GM19452 (cell line): ENCODE measurements around the gene KIF1C.
"Not testable (repeated sequence)": the region's sequence is repeated elsewhere in the genome, so short reads cannot be mapped to it uniquely, and the experiment has no call there.

ENCODE experiments used
- ATAC-seq: cut with Tn5 transposase; IDR thresholded peaks from one replicate; pipeline ENCODE4 v1.9.1; 2021; ENCODE audit not compliant: unreplicated experiment

The KIF1C gene

DNA sequence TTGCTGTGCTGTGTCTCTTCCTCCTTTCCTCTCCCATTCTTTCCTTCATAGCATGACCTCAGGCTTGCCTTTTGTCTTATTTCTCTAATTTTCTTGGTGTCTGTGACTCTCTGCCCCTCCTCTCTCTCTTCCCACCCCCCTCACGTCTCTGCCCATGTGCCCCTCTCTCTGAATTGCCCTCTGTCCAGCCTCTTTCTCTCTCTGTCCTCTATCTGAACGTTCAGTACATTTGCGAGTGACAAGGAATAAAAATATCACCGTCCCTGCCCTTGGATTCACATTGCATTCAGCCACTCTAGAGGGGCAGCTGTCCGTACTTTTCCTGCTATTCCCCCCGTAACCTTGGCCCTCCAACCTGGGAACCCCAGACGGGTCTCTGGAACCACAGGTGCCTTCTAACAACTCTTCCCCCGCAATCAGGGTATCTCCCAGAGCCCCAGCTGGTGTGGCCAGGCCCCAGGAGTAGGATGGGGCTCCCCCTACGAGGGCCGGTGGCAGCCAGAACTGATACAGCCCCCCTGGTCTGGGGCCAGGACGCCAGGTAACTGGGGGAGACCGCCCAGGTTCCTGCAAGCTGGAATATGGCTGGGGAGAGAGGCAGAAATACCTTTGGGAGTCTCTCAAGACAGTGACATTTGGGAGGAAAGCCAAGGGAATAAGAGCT lies 1.8 kb downstream of the KIF1C start:
- no peak for ATAC-seq

DNA sequence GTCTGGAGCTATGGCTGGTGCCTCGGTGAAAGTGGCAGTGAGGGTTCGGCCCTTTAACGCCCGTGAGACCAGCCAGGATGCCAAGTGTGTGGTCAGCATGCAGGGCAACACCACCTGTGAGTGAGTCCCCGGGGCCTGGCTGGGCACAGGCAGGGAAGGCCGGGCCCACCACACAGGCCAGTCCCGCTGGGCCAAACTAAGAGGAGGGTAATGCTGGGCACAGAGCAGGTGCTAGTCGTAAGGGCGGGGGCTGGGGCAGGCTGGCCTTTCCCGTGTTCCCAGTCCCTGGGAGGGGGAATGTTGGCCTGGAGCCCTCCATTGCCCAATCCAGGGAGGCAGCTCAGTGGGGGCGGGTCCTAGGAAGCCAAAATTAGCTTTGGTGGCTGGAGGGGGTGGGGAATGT lies 2.5 kb downstream of the KIF1C start:
- ATAC-seq: no peak

DNA sequence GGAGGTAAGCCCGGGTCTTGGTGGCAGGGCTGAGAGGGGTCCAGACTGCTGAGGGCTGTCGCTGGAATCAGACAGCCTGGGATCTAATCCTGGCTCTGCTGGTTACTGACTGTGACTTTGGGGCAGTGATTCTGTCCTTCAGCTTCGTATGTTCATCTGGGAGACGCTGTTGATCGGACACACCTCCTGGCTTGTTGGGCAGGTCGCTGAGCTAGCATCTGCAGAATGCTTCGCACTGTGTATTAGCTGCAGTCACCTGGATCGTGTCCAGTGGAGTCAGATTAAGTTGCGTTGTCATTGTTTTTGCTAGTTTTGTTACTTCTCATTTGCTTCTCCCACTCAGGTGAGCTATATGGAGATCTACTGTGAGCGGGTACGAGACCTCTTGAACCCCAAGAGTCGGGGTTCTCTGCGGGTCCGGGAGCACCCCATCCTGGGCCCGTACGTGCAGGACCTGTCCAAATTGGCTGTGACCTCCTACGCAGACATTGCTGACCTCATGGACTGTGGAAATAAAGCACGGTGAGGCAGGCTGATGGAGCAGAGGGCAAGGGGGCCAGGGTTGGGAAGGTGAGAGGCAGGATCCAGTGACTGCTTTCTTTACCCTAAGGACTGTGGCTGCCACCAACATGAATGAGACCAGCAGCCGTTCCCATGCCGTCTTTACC lies 4.5 kb downstream of the KIF1C start:
- no peak for ATAC-seq

DNA sequence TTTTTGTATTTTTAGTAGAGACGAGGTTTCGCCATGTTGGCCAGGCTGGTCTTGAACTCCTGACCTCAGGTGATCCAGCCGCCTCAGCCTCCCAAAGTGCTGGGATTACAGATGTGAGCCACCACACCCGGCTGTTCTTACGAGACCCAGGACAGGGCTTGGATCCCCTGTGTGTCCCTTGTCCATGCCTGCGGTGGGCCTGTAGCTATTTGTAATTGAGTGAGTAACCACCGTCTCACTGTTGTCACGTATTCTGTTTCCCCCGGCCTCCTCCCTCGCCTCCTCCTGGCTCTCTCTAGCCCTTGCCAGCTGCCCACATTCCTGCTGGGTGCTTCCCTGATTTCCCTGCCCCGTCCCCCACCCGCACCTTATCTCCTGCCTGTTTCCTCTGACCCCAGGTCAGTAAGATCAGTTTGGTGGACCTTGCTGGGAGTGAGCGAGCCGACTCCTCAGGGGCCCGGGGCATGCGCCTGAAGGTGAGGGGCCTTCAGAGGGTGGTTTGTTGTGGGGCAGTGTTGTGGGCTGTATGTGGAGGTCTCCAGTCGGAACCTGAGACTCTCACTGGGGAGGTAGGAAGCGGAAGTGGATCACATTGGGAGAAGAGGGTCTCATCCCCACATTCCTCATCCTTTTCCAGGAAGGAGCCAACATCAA lies 5.6 kb downstream of the KIF1C start:
- no peak for ATAC-seq

DNA sequence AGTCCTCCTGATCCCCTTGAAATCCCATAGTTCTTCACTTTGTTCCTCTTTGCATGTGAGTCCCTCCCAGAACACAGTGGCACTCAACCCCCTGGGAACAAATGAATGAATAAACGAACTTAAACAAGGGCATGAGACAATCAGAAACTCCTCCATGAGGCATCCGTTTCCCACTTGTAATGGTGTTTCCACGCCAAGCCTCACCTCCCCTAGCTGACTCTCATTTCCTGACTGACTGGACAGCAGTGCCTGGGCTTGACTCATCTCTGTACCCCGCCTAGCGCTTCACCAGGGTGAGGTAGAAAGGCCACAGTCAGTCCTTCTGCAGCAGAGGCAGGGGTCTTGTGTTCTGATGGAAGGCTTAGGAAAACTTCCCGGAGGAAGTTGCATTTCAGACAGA lies 14.2 kb downstream of the KIF1C start:
- ATAC-seq: peak; percentile 51

DNA sequence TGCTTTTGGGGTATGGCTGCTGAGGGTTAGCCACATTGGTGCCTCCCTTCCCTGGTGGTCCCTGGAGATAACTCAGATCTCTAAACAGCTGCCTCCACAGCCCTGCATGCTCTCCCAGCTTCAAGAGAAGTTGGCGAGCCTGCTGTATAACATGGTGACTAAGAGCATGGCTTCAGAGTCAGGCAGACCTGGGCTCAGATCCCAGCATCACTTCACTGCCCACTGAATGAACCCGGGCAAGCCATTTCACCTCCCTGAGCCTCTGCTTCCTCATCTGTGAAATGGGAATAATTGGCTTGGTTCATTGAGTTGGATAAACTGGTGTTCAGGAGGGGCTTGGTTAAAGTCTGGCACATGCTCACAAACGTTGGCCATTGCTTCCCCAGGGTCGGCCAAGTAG lies 16.6 kb downstream of the KIF1C start:
- no peak for ATAC-seq

DNA sequence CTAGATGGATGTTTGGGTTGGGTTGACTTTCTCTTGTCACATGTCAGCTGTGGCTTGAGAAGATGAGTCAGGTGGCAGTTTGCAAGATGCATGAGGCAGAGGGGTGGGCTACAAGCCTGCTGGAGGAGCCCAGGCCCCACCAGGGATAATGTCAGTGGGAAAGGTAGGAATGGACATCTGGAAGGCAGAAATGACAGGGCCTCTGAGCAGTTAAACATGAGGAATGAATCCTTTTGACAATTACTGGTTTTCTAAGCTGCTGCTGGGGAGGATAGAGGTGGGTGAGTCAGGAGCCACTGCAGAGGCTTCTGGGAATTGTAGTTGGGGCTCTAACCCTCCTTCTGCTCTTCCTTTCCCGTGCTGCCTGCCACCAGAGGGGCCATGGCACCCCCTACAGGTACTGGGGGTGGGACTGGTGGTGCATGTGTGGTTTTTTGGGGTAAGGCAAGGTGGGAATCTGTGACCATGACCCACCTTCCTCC lies 21.8 kb downstream of the KIF1C start:
- no peak for ATAC-seq

DNA sequence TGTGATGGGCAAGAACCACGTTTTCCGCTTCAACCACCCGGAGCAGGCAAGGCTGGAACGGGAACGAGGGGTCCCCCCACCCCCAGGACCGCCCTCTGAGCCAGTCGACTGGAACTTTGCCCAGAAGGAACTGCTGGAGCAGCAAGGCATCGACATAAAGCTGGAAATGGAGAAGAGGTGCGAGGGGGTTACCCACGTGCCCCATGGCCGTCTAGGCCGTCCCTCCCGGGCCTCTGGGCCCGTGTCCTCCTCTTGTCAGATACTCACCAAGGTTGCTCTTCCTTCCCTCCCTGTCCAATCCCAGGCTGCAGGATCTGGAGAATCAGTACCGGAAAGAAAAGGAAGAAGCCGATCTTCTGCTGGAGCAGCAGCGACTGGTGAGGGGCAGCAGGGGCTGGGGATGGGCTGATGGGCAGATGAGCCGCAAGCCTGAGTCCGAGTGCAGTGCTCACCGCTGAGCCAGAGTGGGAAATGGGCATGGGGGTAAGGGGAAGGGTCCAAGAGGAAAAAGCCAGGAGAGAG lies 22.8 kb downstream of the KIF1C start:
- no peak for ATAC-seq

DNA sequence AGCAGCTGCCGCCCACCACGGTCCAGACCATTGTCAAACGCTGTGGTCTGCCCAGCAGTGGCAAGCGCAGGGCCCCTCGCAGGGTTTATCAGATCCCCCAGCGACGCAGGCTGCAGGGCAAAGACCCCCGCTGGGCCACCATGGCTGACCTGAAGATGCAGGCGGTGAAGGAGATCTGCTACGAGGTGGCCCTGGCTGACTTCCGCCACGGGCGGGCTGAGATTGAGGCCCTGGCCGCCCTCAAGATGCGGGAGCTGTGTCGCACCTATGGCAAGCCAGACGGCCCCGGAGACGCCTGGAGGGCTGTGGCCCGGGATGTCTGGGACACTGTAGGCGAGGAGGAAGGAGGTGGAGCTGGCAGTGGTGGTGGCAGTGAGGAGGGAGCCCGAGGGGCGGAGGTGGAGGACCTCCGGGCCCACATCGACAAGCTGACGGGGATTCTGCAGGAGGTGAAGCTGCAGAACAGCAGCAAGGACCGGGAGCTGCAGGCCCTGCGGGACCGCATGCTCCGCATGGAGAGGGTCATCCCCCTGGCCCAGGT lies 24.5 kb downstream of the KIF1C start:
- no peak for ATAC-seq

DNA sequence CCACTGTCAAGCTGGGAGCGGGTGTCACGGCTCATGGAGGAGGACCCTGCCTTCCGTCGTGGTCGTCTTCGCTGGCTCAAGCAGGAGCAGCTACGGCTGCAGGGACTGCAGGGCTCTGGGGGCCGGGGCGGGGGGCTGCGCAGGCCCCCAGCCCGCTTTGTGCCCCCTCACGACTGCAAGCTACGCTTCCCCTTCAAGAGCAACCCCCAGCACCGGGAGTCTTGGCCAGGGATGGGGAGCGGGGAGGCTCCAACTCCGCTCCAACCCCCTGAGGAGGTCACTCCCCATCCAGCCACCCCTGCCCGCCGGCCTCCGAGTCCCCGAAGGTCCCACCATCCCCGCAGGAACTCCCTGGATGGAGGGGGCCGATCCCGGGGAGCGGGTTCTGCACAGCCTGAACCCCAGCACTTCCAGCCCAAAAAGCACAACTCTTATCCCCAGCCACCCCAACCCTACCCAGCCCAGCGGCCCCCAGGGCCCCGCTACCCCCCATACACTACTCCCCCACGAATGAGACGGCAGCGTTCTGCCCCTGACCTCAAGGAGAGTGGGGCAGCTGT lies 25.9 kb downstream of the KIF1C start:
- no peak for ATAC-seq

DNA sequence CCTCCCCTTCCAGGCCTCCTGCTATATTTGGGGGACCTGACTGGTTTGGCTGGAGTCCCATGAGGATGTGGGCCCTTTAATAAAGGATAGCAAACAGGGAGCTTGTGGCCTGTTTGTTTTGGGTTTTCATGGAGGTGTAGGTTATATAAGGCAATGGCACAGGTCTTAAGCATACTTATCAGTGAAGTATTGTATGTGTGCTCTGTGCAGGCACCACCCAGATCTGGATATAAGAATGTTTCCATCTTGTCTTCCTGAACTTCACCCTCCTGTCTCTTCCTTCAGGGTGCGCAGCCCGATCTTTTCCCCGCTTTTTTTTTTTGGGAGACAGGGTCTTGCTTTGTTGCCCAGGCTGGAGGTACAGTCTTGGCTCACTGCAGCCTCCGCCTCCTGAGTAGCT lies 26.9 kb downstream of the KIF1C start:
- ATAC-seq: no peak

DNA sequence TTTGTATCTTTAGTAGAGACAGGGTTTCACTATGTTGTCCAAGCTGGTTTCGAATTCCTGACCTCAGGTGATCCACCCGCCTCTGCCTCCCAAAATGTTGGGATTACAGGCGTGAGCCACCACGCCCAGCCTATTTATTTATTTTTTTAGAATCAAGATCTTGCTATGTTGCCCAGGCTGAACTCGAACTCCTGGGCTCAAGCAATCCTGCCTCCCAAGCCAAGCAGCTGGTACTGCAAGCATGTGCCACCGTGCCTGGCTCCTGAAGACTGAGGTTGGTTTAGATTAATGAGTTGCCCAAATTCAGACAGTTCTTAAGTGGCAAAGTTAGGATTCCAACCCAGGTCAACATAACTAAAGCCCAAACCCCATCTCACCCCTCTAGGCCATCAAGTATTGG lies 29.5 kb downstream of the KIF1C start:
- no peak for ATAC-seq

DNA sequence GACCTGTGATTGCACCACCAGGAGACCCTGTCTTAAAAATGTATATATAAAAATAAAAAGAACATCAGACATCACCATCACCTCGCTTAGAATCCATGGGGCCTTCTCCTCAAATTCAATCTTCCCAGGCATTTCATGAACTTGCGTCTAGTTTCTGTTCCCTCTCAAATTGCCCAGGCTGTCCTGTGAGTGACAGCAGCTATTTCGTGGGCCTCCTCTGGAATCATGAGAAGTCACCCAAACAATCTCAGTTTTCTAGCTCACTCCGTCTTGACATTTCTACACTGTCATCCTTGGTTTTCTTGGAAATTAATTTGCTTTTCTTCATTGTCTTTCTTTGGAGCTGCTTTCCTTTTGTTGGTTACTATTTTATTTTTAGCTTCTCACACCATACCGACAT lies 30.2 kb downstream of the KIF1C start:
- no peak for ATAC-seq

DNA sequence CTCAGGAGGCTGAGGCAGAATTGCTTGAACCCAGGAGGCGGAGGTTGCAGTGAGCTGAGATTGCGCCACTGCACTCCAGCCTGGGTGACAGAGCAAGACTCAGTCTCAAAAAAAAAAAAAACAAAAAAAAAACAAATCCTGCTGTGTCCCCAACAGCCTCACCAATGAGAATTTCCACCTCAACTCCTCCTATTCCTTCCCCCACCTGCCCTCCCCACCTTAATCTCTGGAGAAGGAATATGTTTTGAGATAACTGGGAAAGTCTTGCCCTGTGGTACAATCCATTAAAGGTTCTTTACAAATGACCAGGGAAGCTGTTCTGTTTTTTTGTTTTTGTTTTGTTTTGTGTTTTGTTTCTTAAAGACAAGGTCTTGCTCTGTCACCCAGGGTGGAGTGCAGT lies 32.4 kb downstream of the KIF1C start:
- ATAC-seq: not testable (repeated sequence)

DNA sequence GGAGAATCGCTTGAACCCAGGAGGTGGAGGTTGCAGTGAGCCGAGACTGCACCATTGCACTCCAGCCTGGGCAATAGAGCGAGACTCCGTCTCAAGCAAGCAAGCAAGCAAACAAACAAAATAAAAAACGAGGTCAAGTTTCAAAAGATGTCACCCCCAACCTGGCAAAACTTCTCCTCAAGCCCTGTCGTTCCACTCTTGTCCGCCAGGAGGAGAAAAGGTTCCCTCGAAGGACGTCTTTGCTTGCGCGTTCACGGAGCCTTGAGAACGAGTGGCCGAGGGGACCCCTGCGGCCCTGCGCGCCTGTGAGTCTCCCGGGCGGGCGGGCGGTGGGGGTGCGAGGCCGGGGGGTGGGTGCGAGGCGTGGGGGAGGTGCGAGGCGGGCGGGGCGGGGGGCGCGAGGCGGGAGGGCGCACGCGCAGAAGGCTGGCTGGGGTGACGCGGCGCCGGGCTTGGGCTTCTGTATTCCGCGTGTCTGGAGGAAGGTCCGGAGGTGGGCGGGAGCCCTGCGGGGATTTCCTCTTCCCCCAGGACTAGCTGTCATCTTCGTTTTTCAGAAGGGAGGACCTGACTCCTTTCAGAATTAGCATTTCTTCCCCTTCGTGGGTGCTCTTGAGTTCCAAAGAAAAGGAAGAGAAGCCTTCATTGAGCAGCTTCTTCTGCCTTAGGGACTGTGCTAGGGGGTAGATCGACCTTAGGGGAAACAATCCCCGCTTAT lies 33.8 kb downstream of the KIF1C start:
- peak; percentile 61 for ATAC-seq

DNA sequence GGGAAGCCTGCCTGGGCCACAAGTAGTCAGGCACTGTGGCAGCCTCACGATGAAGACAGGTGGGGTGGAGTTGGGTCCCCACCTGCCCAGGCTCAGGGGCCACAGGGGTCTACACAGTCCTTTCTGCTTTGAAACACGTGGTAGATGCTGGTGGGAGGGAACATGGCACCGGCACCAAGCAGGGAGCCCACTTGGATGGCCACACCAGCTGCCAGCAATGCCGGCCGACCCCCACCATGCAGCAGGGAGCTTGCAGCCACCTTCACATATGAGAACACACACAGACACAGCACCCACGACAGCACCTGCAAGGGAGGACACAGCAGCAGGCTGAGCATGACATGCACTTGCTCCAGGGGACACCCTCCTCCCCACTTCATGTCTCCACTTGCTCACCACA lies 35.1 kb downstream of the KIF1C start:
- no peak for ATAC-seq

DNA sequence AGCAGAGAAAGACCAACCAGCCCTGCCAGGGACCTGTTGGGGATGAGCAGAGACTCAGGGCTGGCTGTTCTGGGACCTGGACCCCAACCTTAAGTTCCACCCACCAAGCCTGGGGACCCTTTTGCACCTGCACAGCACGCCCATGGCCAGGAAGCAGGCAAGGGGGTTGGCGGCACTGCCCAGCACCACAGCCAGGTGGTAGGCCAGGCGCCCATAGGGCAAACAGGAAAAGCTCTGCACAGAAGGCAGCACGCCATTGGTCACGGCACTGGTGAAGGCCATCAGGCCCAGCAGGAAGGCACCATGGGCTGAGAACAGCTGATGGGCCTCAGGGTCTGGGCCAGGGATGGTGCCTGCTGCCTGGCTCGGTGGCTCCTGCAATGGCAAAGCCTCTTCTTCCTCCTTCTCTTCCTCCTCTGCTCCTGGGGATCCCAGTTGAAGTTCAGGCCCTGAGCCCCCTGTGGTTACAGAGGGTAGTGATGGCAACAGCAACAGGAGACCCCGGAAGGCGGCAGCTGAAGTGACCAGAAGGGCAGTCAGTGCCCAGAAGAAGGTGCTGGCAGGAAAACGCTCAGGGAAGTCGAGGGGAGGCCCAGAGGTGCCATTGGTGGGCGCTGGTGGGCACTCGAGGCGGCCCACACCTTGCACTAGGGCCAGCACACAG lies 35.7 kb downstream of the KIF1C start:
- ATAC-seq: no peak

DNA sequence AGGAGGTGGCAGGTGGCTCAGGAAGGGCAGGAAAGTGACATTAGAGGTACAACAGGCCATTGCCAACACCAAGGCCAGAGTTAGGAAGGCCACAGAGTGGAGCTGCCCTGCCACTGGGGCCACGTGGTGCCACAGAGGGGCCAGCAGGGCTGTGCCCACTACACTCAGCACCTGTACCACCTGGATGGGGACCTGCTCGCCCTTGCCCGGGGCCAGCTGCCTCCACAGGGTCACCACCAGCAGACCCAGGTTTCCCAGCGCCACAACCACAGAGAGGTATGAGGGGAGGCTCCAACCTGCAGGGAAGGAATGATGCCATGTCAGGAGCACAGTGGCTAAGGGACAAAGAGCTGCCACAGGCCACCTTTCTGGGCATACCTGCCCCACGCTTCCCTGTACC lies 36.3 kb downstream of the KIF1C start:
- ATAC-seq: no peak

DNA sequence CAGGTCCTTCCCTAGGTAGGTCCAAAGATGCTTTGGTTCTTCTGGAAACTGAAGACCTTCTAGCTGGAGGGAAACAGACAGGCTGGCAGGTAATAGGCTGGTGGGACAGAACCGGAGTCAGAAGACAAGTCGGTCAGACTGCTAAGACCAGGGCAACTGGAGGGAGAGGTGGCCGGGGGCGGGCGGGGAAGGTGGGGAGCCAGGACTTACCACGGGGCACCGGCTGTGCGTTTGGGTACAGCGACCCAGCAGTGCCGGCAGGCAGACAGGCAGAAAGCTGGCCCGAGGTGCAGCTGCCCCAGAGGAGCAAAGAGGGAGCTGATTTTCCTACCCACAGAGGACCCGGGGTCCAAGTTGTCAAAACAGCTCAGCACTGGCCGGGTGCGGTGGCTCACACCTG lies 36.9 kb downstream of the KIF1C start:
- no peak for ATAC-seq

DNA sequence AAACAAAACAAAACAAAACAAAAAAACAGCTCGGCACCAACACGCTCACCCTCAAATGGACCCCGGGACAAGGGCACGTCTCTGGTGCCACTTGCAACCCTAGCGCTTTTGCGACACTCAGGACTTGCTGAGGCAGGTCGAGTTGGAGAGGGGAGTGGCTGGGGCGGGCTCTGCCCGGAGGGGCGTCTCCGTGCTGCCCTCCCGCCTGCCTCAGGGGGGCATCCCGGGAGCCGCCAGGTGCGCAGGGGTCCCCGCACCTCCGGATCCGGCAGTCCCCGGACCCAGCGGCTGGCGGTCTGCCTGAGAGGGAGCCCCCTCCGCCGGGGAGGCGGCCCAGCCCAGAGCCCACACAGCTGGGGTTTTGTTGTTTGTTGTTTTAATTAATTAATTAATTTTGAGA lies 37.6 kb downstream of the KIF1C start, which contains the start of gene SLC52A1:
TSS of gene SLC52A1 (minus strand) at position 112 of the 400 bp plus-strand sequence. CDS start 820 bp downstream, outside the sequence.
- ATAC-seq: no peak
